Measurements from ENCODE around the gene TJAP1. TPM values are rescaled to one million over a fixed set of nuclear protein-coding genes. Genes with fewer than 3 reads are reported as not detected.
A peak's percentile ranks its signal among the peaks of the same experiment; 100 is the strongest.

TJAP1 gene
- total RNA-seq, 1 experiment from 2014 or later, result 17.3 TPM

- H3K4me1 ChIP-seq (ENCODE audit: low read length), result peaks cover 32% of the 10 kb centered on the region
- no peaks in the 10 kb centered on the region for H3K9me3 ChIP-seq (ENCODE audit: low read length)
- DNase-seq, result no peak
- H2AFZ ChIP-seq (ENCODE audit: low read length), result peak overlapping the region; percentile 30
- peaks cover 39% of the 10 kb centered on the region for H3K79me2 ChIP-seq (ENCODE audit: low read length)
- no peaks in the 10 kb centered on the region for H3K9me2 ChIP-seq (replicated peaks; ENCODE audit: insufficient read depth, low read length)
- peak overlapping the region; percentile 81 for H3K9ac ChIP-seq (ENCODE audit: low read length)
- H3K36me3 ChIP-seq (ENCODE audit: insufficient read depth, low read length), result no peaks in the 10 kb centered on the region
- peak overlapping the region; percentile 94 for H3K4me2 ChIP-seq (ENCODE audit: low read depth, low read length, poor library complexity, severe bottlenecking)
- H4K20me1 ChIP-seq (ENCODE audit: insufficient read depth, low read depth, low read length), result no peaks in the 10 kb centered on the region
- H3K27ac ChIP-seq (ENCODE audit: low read length), result no peak overlapping the region
- no peaks in the 10 kb centered on the region for H3K27me3 ChIP-seq (ENCODE audit: low read length)
- H3K4me3 ChIP-seq (ENCODE audit: low read length), result peak overlapping the region; percentile 95
Measured at GRCh38 chr6:43476746-43477145, 624 bp upstream of the TJAP1 start.

GRCh38 chr6:43478008-43478372 lies 620 bp downstream of the TJAP1 start:
- Histone ChIP-seq H2AFZ (ENCODE audit: low read length) (peak overlapping the region; percentile 49; the same call in 1 of the 2 replicates), H3K27me3 (ENCODE audit: low read length) (no peaks in the 10 kb centered on the region), H3K9me2 (replicated peaks; ENCODE audit: insufficient read depth, low read length) (no peaks in the 10 kb centered on the region), H3K4me1 (ENCODE audit: low read length) (peaks cover 35% of the 10 kb centered on the region), H3K9me3 (ENCODE audit: low read length) (no peaks in the 10 kb centered on the region), H3K27ac (ENCODE audit: low read length) (peak overlapping the region; percentile 12; the same call in 1 of the 2 replicates), H4K20me1 (ENCODE audit: insufficient read depth, low read depth, low read length) (no peaks in the 10 kb centered on the region), H3K9ac (ENCODE audit: low read length) (peak overlapping the region; percentile 81), H3K4me3 (ENCODE audit: low read length) (peak overlapping the region; percentile 95), H3K4me2 (ENCODE audit: low read depth, low read length, poor library complexity, severe bottlenecking) (peak overlapping the region; percentile 94), H3K36me3 (ENCODE audit: insufficient read depth, low read length) (no peaks in the 10 kb centered on the region), H3K79me2 (ENCODE audit: low read length) (peaks cover 48% of the 10 kb centered on the region)
- peak; percentile 58 for DNase-seq

- Histone ChIP-seq H3K9ac (ENCODE audit: low read length) (no peak overlapping the region), H3K36me3 (ENCODE audit: insufficient read depth, low read length) (no peaks in the 10 kb centered on the region), H3K4me1 (ENCODE audit: low read length) (peaks cover 35% of the 10 kb centered on the region), H3K9me3 (ENCODE audit: low read length) (no peaks in the 10 kb centered on the region), H4K20me1 (ENCODE audit: insufficient read depth, low read depth, low read length) (no peaks in the 10 kb centered on the region), H3K27ac (ENCODE audit: low read length) (no peak overlapping the region; the same call in 1 of the 2 replicates), H3K4me3 (ENCODE audit: low read length) (no peak overlapping the region), H2AFZ (ENCODE audit: low read length) (no peak overlapping the region), H3K9me2 (replicated peaks; ENCODE audit: insufficient read depth, low read length) (no peaks in the 10 kb centered on the region), H3K27me3 (ENCODE audit: low read length) (no peaks in the 10 kb centered on the region), H3K4me2 (ENCODE audit: low read depth, low read length, poor library complexity, severe bottlenecking) (no peak overlapping the region), H3K79me2 (ENCODE audit: low read length) (peaks cover 59% of the 10 kb centered on the region)
- no peak for DNase-seq
Measured at GRCh38 chr6:43481075-43481474, 3.7 kb downstream of the TJAP1 start.

- DNase-seq, result no peak
- Histone ChIP-seq H4K20me1 (ENCODE audit: insufficient read depth, low read depth, low read length) (no peaks in the 10 kb centered on the region), H3K4me2 (ENCODE audit: low read depth, low read length, poor library complexity, severe bottlenecking) (no peak overlapping the region), H3K4me3 (ENCODE audit: low read length) (no peak overlapping the region), H3K27ac (ENCODE audit: low read length) (no peak overlapping the region; the same call in 1 of the 2 replicates), H3K4me1 (ENCODE audit: low read length) (peaks cover 35% of the 10 kb centered on the region), H3K36me3 (ENCODE audit: insufficient read depth, low read length) (no peaks in the 10 kb centered on the region), H3K9me2 (replicated peaks; ENCODE audit: insufficient read depth, low read length) (no peaks in the 10 kb centered on the region), H2AFZ (ENCODE audit: low read length) (no peak overlapping the region), H3K79me2 (ENCODE audit: low read length) (peaks cover 59% of the 10 kb centered on the region), H3K9ac (ENCODE audit: low read length) (no peak overlapping the region), H3K9me3 (ENCODE audit: low read length) (no peaks in the 10 kb centered on the region), H3K27me3 (ENCODE audit: low read length) (no peaks in the 10 kb centered on the region)
Measured at GRCh38 chr6:43481591-43482236, 4.3 kb downstream of the TJAP1 start.

- DNase-seq, result peak; percentile 34
- Histone ChIP-seq H2AFZ (ENCODE audit: low read length) (no peak overlapping the region), H3K79me2 (ENCODE audit: low read length) (peaks cover 31% of the 10 kb centered on the region), H3K36me3 (ENCODE audit: insufficient read depth, low read length) (no peaks in the 10 kb centered on the region), H4K20me1 (ENCODE audit: insufficient read depth, low read depth, low read length) (no peaks in the 10 kb centered on the region), H3K4me2 (ENCODE audit: low read depth, low read length, poor library complexity, severe bottlenecking) (no peak overlapping the region), H3K9ac (ENCODE audit: low read length) (no peak overlapping the region), H3K4me3 (ENCODE audit: low read length) (no peak overlapping the region), H3K27me3 (ENCODE audit: low read length) (no peaks in the 10 kb centered on the region), H3K9me3 (ENCODE audit: low read length) (no peaks in the 10 kb centered on the region), H3K27ac (ENCODE audit: low read length) (no peak overlapping the region), H3K4me1 (ENCODE audit: low read length) (no peaks in the 10 kb centered on the region), H3K9me2 (replicated peaks; ENCODE audit: insufficient read depth, low read length) (no peaks in the 10 kb centered on the region)
Measured at GRCh38 chr6:43488667-43489276, 11.4 kb downstream of the TJAP1 start.

GRCh38 chr6:43489277-43490072 lies 12.1 kb downstream of the TJAP1 start:
- no peak overlapping the region for H3K27ac ChIP-seq (ENCODE audit: low read length)
- no peak for DNase-seq
- H3K9ac ChIP-seq (ENCODE audit: low read length), result no peak overlapping the region
- no peaks in the 10 kb centered on the region for H3K36me3 ChIP-seq (ENCODE audit: insufficient read depth, low read length)
- no peaks in the 10 kb centered on the region for H4K20me1 ChIP-seq (ENCODE audit: insufficient read depth, low read depth, low read length)
- H3K27me3 ChIP-seq (ENCODE audit: low read length), result no peaks in the 10 kb centered on the region
- H3K9me3 ChIP-seq (ENCODE audit: low read length), result no peaks in the 10 kb centered on the region
- no peaks in the 10 kb centered on the region for H3K4me1 ChIP-seq (ENCODE audit: low read length)
- H3K9me2 ChIP-seq (replicated peaks; ENCODE audit: insufficient read depth, low read length), result no peaks in the 10 kb centered on the region
- H3K4me3 ChIP-seq (ENCODE audit: low read length), result no peak overlapping the region
- peaks cover 30% of the 10 kb centered on the region for H3K79me2 ChIP-seq (ENCODE audit: low read length)
- H3K4me2 ChIP-seq (ENCODE audit: low read depth, low read length, poor library complexity, severe bottlenecking), result no peak overlapping the region
- no peak overlapping the region for H2AFZ ChIP-seq (ENCODE audit: low read length)

- peak; percentile 29 for DNase-seq
- Histone ChIP-seq H2AFZ (ENCODE audit: low read length) (no peak overlapping the region), H4K20me1 (ENCODE audit: insufficient read depth, low read depth, low read length) (no peaks in the 10 kb centered on the region), H3K9me3 (ENCODE audit: low read length) (no peaks in the 10 kb centered on the region), H3K27me3 (ENCODE audit: low read length) (no peaks in the 10 kb centered on the region), H3K4me2 (ENCODE audit: low read depth, low read length, poor library complexity, severe bottlenecking) (no peak overlapping the region), H3K9me2 (replicated peaks; ENCODE audit: insufficient read depth, low read length) (no peaks in the 10 kb centered on the region), H3K36me3 (ENCODE audit: insufficient read depth, low read length) (no peaks in the 10 kb centered on the region), H3K9ac (ENCODE audit: low read length) (no peak overlapping the region), H3K4me3 (ENCODE audit: low read length) (no peak overlapping the region), H3K79me2 (ENCODE audit: low read length) (peaks cover 29% of the 10 kb centered on the region), H3K27ac (ENCODE audit: low read length) (no peak overlapping the region), H3K4me1 (ENCODE audit: low read length) (no peaks in the 10 kb centered on the region)
Measured at GRCh38 chr6:43490523-43490939, 13.2 kb downstream of the TJAP1 start.
